ENCODE data around the gene SLC35F2.

DNA sequence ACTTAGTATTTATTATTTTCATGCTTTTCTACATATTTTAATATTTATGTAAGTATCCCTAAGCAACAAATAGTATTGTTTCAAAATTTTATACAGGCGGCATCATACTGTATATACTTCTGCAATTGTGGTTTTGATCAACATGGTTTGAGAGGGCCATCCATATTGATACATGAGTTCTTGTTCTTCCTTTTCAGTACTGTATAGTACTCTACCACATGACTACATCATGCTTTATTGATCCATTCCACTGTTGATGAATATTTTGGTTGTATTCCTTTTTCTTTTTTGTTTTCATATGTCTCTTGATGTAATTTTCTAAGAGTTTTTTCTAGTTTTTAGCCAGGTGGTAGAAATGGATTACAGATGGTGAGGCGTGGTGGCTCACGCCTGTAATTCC, 40.1 kb downstream of the SLC35F2 start:
- TF ChIP-seq, protein P1, sequence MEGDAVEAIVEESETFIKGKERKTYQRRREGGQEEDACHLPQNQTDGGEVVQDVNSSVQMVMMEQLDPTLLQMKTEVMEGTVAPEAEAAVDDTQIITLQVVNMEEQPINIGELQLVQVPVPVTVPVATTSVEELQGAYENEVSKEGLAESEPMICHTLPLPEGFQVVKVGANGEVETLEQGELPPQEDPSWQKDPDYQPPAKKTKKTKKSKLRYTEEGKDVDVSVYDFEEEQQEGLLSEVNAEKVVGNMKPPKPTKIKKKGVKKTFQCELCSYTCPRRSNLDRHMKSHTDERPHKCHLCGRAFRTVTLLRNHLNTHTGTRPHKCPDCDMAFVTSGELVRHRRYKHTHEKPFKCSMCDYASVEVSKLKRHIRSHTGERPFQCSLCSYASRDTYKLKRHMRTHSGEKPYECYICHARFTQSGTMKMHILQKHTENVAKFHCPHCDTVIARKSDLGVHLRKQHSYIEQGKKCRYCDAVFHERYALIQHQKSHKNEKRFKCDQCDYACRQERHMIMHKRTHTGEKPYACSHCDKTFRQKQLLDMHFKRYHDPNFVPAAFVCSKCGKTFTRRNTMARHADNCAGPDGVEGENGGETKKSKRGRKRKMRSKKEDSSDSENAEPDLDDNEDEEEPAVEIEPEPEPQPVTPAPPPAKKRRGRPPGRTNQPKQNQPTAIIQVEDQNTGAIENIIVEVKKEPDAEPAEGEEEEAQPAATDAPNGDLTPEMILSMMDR (conservative IDR thresholded peaks at IDR 0.05 in 1 of 2, IDR thresholded peaks at IDR 0.05 in 1 of 2; ENCODE audit: low read depth in 1 of 2, low read length in 2 of 2): no peak
- TF ChIP-seq EZH2 (IDR thresholded peaks at IDR 0.05; ENCODE audit: low read length, missing control alignments): no peak

All from fibroblast of lung (primary cell).